GM18907 (cell line): ENCODE measurements around the gene TYSND1.
"Not testable (repeated sequence)": the region's sequence is repeated elsewhere in the genome, so short reads cannot be mapped to it uniquely, and the experiment has no call there.

Experiments used
- ATAC-seq: cut with Tn5 transposase; IDR thresholded peaks from one replicate; pipeline ENCODE4 v1.9.1; 2021; ENCODE audit warnings: mild to moderate bottlenecking, moderate library complexity; ENCODE audit not compliant: unreplicated experiment

TYSND1 gene

GRCh38 chr10:70135046-70135445, 11.5 kb downstream of the TYSND1 start:
- no peak for ATAC-seq

GRCh38 chr10:70132098-70133029, 14.1 kb downstream of the TYSND1 start, which contains the start of gene AIFM2:
AIFM2 (minus strand) TSS chr10:70132825; CDS start chr10:70124084, 8,741 bp downstream.
- peak; percentile 76 for ATAC-seq

DNA sequence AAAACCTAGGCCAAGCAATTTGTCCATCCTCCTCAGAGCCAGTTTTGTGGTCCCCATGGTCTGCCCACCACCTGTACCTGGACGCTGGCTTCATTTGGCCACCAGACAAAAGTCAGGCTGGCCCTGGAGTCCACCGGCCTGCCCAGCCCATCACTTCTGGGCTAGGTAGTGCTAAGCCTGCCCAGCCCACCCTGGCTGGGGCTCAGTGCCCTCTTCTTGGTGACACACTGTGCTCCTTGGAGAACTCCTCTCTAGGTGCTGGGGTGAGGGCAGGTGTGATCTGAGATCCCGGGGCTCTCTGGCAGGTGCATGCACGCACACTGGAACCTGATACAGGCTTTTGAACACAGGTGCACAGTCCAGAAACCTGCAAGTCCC, 15.0 kb downstream of the TYSND1 start:
- ATAC-seq: no peak

- ATAC-seq: no peak
These were observed 15.5 kb downstream of the TYSND1 start for GRCh38 chr10:70130878-70131559.

- no peak for ATAC-seq
These were observed 19.7 kb downstream of the TYSND1 start for GRCh38 chr10:70126700-70127395.

DNA sequence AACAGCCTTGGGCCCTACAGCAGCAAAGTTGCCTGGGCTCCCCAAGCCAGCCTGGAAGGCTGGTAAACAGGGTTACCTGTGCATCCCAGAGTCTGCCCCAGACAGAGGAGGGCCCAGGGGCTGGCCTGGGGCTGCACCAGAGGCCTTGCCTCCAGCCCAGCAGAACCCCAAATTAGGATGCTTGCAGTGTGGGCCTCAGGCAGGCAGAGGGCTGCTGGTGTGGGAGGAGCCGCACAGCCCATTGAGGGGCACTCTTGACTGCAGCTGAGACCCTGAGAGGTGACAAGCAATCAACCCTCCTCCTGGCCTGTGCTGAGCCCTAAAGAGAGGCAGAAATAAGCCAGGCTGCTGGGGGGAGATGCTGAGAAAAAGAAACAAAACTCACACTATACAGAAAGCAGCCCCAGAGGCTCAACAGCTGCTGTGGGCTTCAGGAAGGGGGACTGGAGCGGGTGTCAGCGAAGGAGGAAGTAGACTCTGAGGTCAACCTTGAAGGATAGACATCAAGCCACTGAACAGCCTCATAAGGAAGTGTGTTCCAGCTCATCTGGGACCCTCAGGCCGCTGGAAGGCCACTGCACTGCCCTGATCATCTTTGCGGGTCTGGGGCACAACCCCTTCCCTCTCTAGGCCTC, 20.5 kb downstream of the TYSND1 start:
- ATAC-seq: no peak

- no peak for ATAC-seq
These were observed 21.6 kb downstream of the TYSND1 start for GRCh38 chr10:70124918-70125317.

DNA sequence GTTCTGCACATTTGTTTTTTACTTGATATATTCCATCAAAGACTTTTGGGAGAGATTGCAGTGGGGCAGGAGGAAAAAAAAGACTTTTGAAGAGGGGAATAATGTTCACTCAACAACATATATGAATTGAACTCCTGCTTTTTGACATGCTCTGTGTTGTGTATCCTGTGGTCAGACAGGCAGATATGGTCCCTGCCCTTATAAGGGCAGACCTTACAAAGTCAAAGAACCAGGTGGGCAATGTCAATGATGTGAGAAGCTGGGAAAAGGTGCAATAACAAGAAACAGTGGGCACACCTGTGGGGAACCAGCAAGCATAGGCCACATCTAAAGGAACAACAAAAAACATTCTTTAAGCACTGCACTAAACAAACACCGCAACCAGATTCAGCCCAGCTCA, 22.1 kb downstream of the TYSND1 start:
- ATAC-seq: no peak

- no peak for ATAC-seq
These were observed 22.7 kb downstream of the TYSND1 start for GRCh38 chr10:70123817-70124216.

DNA sequence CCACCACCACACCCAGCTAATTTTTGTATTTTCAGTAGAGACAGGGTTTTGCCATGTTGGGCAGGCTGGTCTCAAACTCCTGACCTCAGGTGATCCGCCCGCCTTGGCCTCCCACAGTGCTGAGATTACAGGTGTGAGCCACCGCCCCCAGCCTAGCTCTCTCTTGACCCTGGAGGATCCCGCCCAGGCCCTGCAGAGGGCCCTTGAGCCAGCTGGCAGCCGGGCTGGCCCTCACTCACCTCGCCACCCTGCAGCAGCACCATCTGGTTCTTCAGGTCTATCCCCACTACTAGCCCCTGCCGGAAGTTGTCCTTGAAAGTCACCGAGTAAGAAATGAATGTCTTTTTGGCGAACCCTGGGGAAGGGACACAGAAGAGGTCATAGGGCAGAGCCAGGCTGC, 23.3 kb downstream of the TYSND1 start:
- ATAC-seq: not testable (repeated sequence)

DNA sequence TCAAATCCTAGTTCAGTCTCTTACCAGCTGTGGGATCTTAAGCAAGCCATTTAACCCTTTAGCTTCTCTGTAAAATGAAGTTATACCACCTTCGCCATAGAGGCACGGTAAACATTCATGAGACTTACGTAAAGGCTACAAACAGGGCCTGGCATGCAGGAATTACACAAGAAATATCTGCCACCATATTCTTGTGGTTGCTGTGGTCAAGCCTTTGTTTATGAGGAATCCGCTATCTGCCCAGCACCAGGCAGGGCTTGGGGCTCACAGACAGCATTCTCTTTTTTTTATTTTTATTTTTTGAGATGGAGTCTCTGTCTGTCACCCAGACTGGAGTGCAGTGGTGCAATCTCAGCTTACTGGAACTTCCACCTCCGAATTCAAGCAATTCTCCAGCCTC, 23.8 kb downstream of the TYSND1 start:
- ATAC-seq: no peak

DNA sequence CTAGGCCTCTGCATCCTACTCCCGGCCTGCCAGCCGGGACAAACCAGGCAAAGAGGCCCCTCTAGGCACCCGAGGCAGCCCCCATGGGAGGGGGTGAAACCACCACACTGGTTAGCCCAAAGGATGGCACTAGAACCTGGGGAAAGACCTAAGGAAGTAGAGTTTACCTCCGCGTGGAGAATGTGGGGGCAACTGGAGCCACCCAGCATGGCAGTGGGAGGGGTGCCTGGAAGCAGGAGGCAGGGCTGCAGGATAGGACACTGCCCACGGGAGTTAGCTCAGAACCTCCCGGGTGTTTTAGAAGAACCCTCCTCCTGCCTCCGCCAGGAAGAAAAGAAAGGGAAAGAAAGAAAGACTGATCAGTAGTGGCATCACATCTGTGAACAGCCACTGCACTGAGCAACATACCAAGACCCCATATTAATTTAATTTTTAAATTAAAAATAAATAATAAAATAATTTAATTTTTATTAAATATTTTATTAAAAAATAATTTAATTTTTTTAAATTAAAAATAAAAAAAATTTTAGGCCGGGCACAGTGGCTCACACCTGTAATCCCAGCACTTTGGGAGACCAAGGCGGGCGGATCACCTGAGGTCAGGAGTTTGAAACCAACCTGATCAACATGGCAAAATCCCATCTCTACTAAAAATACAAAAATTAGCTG, 25.1 kb downstream of the TYSND1 start:
- no peak for ATAC-seq

DNA sequence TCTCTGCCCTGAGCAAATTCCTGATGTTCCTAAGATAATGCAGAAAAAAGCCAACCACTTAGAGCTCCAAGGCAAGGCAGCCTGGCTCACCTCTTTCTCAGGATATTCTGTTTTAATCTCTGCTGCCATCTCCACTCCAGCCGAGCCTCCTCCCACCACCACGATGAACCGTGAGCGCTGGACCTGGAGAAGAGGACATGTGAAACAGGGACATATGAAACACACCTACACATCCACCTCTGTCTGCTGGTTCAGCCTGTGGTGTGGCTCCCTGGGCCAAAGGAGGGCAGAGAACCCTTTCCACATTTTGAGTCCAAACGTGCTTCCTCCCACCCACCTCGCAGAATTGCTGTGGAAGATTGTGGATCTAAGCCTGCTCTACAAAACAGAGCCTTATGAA, 26.1 kb downstream of the TYSND1 start:
- no peak for ATAC-seq

GRCh38 chr10:70119623-70120022, 26.9 kb downstream of the TYSND1 start:
- ATAC-seq: no peak

DNA sequence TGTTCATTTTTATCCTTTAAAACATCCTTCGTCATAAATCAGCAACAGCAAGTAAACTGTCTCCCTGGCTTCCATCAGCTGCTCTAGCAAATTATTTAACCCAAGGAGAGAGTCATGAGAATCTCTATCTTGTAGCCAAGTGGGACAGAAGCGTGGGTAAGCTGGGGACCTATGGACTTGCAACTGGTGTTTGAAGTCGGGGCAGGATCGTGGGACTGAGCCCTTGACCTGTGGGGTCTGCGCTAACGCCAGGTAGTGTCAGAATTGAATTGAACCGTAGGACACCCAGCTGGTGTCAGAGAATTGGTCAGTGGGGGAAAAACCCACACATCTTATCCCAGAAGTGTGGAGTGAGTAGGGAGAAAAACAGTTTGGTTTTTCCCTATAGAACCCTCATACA, 27.3 kb downstream of the TYSND1 start:
- ATAC-seq: no peak

GRCh38 chr10:70118196-70118595, 28.3 kb downstream of the TYSND1 start:
- no peak for ATAC-seq

DNA sequence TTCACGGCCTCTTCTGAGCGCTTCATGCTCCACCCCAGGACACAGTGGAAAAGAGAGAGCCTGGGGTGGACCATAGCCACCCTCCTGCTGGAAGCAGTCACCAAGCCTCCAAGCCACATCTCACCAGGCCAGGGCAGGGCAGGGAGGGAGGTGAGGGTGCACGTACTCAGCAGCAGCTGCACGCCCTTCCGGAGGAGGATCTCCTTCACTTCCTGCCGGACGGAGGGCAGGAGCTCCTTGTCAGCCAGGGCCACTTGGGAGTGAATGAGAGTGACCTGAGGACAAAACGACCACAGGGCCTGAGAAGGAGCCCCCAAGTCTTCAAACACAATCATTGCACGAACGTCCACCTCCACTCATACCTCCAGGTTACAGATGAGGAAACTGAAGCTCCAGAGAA, 28.9 kb downstream of the TYSND1 start:
- ATAC-seq: no peak

DNA sequence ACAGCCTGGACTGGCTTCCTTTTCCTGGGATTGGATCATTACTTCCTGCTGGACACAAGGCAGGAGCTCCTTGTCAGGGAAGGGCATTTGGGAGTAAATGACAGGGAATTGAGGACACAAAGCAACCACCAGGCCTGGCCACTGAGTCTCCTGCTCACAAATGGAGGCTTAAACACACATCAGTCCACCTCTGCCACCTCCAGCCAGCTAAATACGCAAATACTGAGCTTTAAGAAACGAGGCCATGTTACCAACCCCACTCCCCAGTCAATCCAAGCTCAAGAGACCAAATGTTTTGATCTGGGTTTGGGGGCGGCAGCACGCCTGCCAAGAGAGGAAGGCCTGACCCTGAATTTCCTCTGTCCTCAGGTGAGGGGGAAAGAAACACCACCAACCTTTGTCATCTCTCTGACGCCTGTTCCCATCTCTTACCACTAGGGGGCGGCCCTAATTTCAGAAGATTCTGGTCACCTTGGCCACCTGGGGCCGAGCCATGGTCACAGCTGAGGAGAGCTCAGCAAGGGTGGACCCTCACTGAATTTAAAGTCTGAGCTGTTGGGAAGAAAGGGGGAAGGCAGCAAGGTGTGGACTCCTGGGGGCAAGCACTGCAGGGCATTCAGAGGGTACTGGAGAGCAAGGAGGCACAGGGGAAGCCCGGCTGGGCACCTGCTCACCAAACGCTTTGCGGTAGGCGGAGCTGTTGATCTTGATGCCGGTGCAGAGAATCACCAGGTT, 30.4 kb downstream of the TYSND1 start:
- ATAC-seq: peak; percentile 54

DNA sequence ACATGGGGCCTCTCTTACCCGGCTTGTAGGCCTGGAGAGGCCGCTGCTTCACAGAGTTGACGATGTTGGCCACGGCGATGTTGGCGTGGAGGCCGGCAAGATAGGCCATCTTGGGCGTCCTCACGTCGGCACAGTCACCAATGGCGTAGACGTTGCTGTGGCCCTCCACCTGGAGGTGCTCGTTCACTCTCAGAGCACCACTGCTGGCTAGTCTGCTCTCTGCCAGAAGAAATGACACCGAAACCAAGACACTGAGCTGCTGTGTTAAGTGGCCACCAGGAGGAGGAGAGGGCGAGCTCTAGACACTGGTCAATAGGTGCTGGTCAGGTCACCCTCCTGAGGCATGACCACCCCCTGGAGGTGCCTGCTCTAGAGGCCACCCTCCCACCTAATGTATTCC, 31.6 kb downstream of the TYSND1 start:
- no peak for ATAC-seq

- ATAC-seq: no peak
These were observed 34.4 kb downstream of the TYSND1 start for GRCh38 chr10:70112071-70112470.
